Choroid plexus epithelial cell (primary cell): ENCODE results near the gene CAPN12.

ENCODE experiments used
- DNase-seq: peaks from one replicate; pipeline ENCODE4 v3.0.0-alpha.2; 2010; ENCODE audit warnings: low read depth
- H3K4me3 ChIP-seq: 2 replicates; pipeline ENCODE4 v1.5.1; 2011; ENCODE audit warnings: low read depth, mild to moderate bottlenecking, control low read depth, low read length, moderate library complexity
- CTCF ChIP-seq: conservative IDR thresholded peaks from 2 replicates; pipeline ENCODE4 v1.5.1; 2011; ENCODE audit warnings: low read depth, mild to moderate bottlenecking, control low read depth, inconsistent platforms, low read length, moderate library complexity

Gene CAPN12

GRCh38 chr19:38713227-38713649, 31.0 kb downstream of the CAPN12 start:
- H3K4me3 ChIP-seq, result no peak overlapping the region
- DNase-seq, result peak; percentile 60
- TF ChIP-seq CTCF, result no peak

GRCh38 chr19:38712161-38712748, 32.0 kb downstream of the CAPN12 start:
- no peak for TF ChIP-seq CTCF
- H3K4me3 ChIP-seq, result no peak overlapping the region
- no peak for DNase-seq

- TF ChIP-seq CTCF, result peak; percentile 33
- no peak overlapping the region for H3K4me3 ChIP-seq
- DNase-seq, result peak; percentile 96
Observed at GRCh38 chr19:38711726-38712153, 32.5 kb downstream of the CAPN12 start.

GRCh38 chr19:38710928-38711725, 33.1 kb downstream of the CAPN12 start:
- H3K4me3 ChIP-seq, result no peak overlapping the region
- no peak for TF ChIP-seq CTCF
- no peak for DNase-seq

GRCh38 chr19:38710416-38710702, 33.9 kb downstream of the CAPN12 start:
- no peak overlapping the region for H3K4me3 ChIP-seq
- DNase-seq, result no peak
- no peak for TF ChIP-seq CTCF

GRCh38 chr19:38709671-38710415, 34.4 kb downstream of the CAPN12 start:
- H3K4me3 ChIP-seq, result no peak overlapping the region
- TF ChIP-seq CTCF, result no peak
- no peak for DNase-seq
